B cell (primary cell): ENCODE measurements around the gene HEXD. TPM values are rescaled to one million over a fixed set of nuclear protein-coding genes. Genes with fewer than 3 reads are reported as not detected.

Experiments
- ATAC-seq: fragments of 200-7000 bp; cut with Tn5 transposase; one replicate; pipeline ENCODE4 v1.10.0; 2021; ENCODE audit warnings: low read depth, mild to moderate bottlenecking, moderate number of reproducible peaks, moderate library complexity
- CTCF ChIA-PET: fragments of 350-600 bp; sonication (Branson Sonifier 250); formaldehyde crosslinking; loops from one replicate; lab custom pipeline; 2021; ENCODE audit warnings: antibody characterized with exemption, inconsistent platforms; lab: Charles Lee
- POLR2A ChIA-PET: fragments of 350-600 bp; sonication (Branson Sonifier 250); formaldehyde crosslinking; loops from one replicate; lab custom pipeline; 2021; ENCODE audit warnings: antibody characterized with exemption; lab: Charles Lee
- DNase-seq: peaks from one replicate; pipeline ENCODE4 v3.0.0; 2013
- H2AFZ ChIP-seq: 2 replicates; pipeline ENCODE4 v1.6.1; 2012; ENCODE audit warnings: mild to moderate bottlenecking, low read depth, low read length; ENCODE audit not compliant: insufficient read depth, poor library complexity, severe bottlenecking
- H3K27ac ChIP-seq, 2 donors: 1 replicate in 1 of 2; 2 replicates in 1 of 2; pipeline ENCODE4 v1.5.1; 2012 to 2013; ENCODE audit warnings: low read length in 2 of 2, mild to moderate bottlenecking in 2 of 2, moderate library complexity in 1 of 2
- H3K27me3 ChIP-seq, 4 experiments: fragments of 200-600 bp in 1 of 4; sonication (generic) in 1 of 4; replicated peaks in 1 of 4; 1 replicate in 2 of 4; 2 replicates in 2 of 4; pipeline versions ENCODE4 v1.6.1 to v1.7.0; 2013 to 2016; ENCODE audit warnings: low read length in 3 of 4, mild to moderate bottlenecking in 2 of 4, mixed read lengths in 1 of 4, moderate library complexity in 1 of 4; ENCODE audit not compliant: insufficient read depth in 4 of 4, control insufficient read depth in 3 of 4; ENCODE audit errors: control extremely low read depth in 1 of 4
- H3K36me3 ChIP-seq, 2 experiments: replicated peaks in 1 of 2; 1 replicate in 1 of 2; 2 replicates in 1 of 2; pipeline versions ENCODE4 v1.6.1 to v1.7.1; 2013; ENCODE audit warnings: low read length in 1 of 2; ENCODE audit not compliant: insufficient read depth in 2 of 2, control insufficient read depth in 1 of 2; ENCODE audit errors: control extremely low read depth in 1 of 2, extremely low read depth in 1 of 2
- H3K4me1 ChIP-seq, 2 donors: fragments of 200-600 bp in 1 of 2; sonication (generic) in 1 of 2; 1 replicate in 1 of 2; 2 replicates in 1 of 2; pipeline versions ENCODE4 v1.5.1 to v1.6.1; 2013 to 2017; ENCODE audit warnings: low read length in 2 of 2; ENCODE audit not compliant: control insufficient read depth in 2 of 2, insufficient read depth in 2 of 2
- H3K4me2 ChIP-seq: replicated peaks from 2 replicates; pipeline ENCODE3; 2012; ENCODE audit warnings: mild to moderate bottlenecking, low read depth, low read length; ENCODE audit not compliant: poor library complexity, severe bottlenecking
- H3K4me3 ChIP-seq, 5 experiments: fragments of 200-600 bp in 1 of 5; sonication (generic) in 1 of 5; 1 replicate in 3 of 5; 2 replicates in 2 of 5; pipeline versions ENCODE4 v1.5.1 to v1.7.0; 2011 to 2016; ENCODE audit warnings: low read length in 4 of 5, mild to moderate bottlenecking in 4 of 5, low read depth in 2 of 5, control low read depth in 1 of 5, moderate library complexity in 1 of 5; ENCODE audit not compliant: insufficient read depth in 1 of 5; ENCODE audit errors: control extremely low read depth in 1 of 5, extremely low read depth in 1 of 5
- H3K79me2 ChIP-seq: fragments of 200-600 bp; sonication (generic); one replicate; pipeline ENCODE4 v1.6.0; 2016; ENCODE audit warnings: low read length; ENCODE audit not compliant: control insufficient read depth, insufficient read depth
- H3K9ac ChIP-seq: fragments of 200-600 bp; sonication (generic); 2 replicates; pipeline ENCODE4 v1.6.1; 2017; ENCODE audit warnings: mild to moderate bottlenecking, low read length, moderate library complexity
- H3K9me3 ChIP-seq, 3 donors: one replicate each; pipeline versions ENCODE4 v1.6.1 to v1.7.1; 2013; ENCODE audit warnings: low read length in 2 of 3; ENCODE audit not compliant: control insufficient read depth in 2 of 3, insufficient read depth in 1 of 3; ENCODE audit errors: control extremely low read depth in 1 of 3
- H4K20me1 ChIP-seq: 2 replicates; pipeline ENCODE4 v1.6.0; 2012; ENCODE audit warnings: mild to moderate bottlenecking, low read length; ENCODE audit not compliant: insufficient read depth, control insufficient read depth, poor library complexity, severe bottlenecking
- H3K27ac Mint-ChIP-seq: one replicate; pipeline ENCODE4 v1.8.0; 2021; ENCODE audit warnings: mixed read lengths
- H3K27me3 Mint-ChIP-seq: one replicate; pipeline ENCODE4 v1.8.0; 2021; ENCODE audit warnings: mixed read lengths
- H3K4me1 Mint-ChIP-seq: one replicate; pipeline ENCODE4 v1.8.0; 2021; ENCODE audit warnings: mixed read lengths
- H3K4me3 Mint-ChIP-seq: one replicate; pipeline ENCODE4 v1.8.0; 2021; ENCODE audit warnings: mixed read lengths
- H3K9me3 Mint-ChIP-seq: one replicate; pipeline ENCODE4 v1.8.0; 2022; ENCODE audit warnings: mixed read lengths; ENCODE audit not compliant: insufficient read depth
- EZH2 ChIP-seq: IDR thresholded peaks from 2 replicates; pipeline ENCODE4 v1.6.1; 2012; ENCODE audit warnings: borderline replicate concordance, low read depth, mild to moderate bottlenecking, moderate library complexity, low read length; ENCODE audit not compliant: insufficient read depth, poor library complexity, severe bottlenecking
- WGBS: methylation state at CpG from one replicate; pipeline ENCODE4 v1.1.5; 2013; ENCODE audit warnings: missing lambda C conversion rate; ENCODE audit not compliant: insufficient coverage; 5-methylcytosine and 5-hydroxymethylcytosine counted together
- intact Hi-C: fragments of 100-400 bp; cut with micrococcal nuclease; formaldehyde crosslinking; loops from one replicate; pipeline ENCODE4 v1.10.0; 2022
- polyA plus RNA-seq: library from polyadenylated mRNA; depleted of rRNA; stranded (reverse); fragments of >200 nt; gene quantifications from 2 replicates; pipeline ENCODE4 v1.2.3, GENCODE V29; 2012
- total RNA-seq, 2 donors: library from RNA; stranded (reverse); fragments of 120-200 nt in 1 of 2; gene quantifications; 1 replicate in 1 of 2; 2 replicates in 1 of 2; pipeline versions ENCODE4 v1.2.3 to v1.2.4, GENCODE V29; 2013 to 2022
- TF ChIP-seq, protein P1 (sequence below): fragments of 200-600 bp; IDR thresholded peaks from one replicate; pipeline ENCODE4 v1.8.0; 2022; ENCODE audit warnings: antibody characterized with exemption, mild to moderate bottlenecking

HEXD gene
- total and polyA plus RNA-seq, 2 donors (not counting 1 experiment from before 2014, with no cell fraction given), result 128 to 317 TPM

DNA sequence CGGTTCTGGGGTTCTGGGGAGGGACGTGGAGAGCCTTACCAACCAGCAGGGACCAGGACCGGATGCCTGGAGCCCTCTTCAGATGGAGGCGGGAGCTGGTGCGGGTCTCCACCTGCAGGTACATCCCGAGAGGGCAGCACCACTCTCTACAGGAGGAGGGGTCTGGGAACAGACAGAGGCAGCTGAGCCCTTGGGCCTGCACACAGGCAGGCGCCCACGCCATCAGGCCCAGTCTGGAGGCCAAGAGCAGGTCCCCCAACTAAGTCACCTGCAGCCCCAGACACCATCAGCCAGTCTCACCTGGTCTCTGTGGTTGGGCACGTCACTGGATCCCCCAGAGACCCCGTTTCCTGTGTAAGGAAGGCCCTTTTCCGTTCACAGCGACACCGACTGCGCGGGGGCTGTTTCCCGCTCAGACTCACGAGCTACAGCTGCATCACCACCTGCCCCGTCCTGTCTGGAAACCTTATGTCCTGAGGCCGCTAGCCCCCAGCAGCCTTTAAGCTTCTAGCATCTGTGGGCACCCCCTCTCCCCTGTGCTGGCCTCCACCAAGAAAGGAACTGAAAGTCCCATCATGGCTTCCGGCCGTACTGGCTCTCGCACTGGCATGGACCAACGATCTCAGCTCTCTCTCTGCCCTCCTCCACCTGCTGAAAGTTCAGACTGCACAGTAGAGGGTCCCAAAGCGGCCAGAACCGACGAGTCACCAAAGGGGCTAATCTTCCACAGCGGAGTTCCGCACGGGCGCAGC is 31.2 kb downstream of the HEXD start:
- Histone ChIP-seq H4K20me1 (peaks cover 25% of the 10 kb centered on the region), H3K27me3 (no peaks in the 10 kb centered on the region), H2AFZ (no peak overlapping the region), H3K4me3 (peak overlapping the region; percentile 81 to 99 (median 93)), H3K9ac (peak overlapping the region; percentile 98), H3K9me3 (peaks cover 0 to 4% (median 0%) of the 10 kb centered on the region in 3 donors), H3K4me1 (peaks cover 17 to 57% of the 10 kb centered on the region in 2 donors), H3K4me2 (peak overlapping the region; percentile 95), H3K79me2 (peaks cover 68% of the 10 kb centered on the region), H3K27ac (peak overlapping the region; percentile 95 to 99), H3K36me3 (peaks cover 1 to 36% of the 10 kb centered on the region in 2 experiments)
- TF ChIP-seq, protein P1, sequence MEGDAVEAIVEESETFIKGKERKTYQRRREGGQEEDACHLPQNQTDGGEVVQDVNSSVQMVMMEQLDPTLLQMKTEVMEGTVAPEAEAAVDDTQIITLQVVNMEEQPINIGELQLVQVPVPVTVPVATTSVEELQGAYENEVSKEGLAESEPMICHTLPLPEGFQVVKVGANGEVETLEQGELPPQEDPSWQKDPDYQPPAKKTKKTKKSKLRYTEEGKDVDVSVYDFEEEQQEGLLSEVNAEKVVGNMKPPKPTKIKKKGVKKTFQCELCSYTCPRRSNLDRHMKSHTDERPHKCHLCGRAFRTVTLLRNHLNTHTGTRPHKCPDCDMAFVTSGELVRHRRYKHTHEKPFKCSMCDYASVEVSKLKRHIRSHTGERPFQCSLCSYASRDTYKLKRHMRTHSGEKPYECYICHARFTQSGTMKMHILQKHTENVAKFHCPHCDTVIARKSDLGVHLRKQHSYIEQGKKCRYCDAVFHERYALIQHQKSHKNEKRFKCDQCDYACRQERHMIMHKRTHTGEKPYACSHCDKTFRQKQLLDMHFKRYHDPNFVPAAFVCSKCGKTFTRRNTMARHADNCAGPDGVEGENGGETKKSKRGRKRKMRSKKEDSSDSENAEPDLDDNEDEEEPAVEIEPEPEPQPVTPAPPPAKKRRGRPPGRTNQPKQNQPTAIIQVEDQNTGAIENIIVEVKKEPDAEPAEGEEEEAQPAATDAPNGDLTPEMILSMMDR, result no peak
- TF ChIP-seq EZH2, result no peak
- Mint-ChIP-seq H3K27ac (peak overlapping the region; percentile 96), H3K4me1 (peaks cover 40% of the 10 kb centered on the region), H3K27me3 (no peaks in the 10 kb centered on the region), H3K4me3 (peak overlapping the region; percentile 88), H3K9me3 (no peaks in the 10 kb centered on the region)
- POLR2A ChIA-PET, result interaction anchor here (0.6 to 1.8 kb wide), 17 partner anchors 9 to 220 kb away, joined by 3 to 24 read pairs (median 4); partner anchors contain the start of genes CSNK1D, FOXK2, NARF and OGFOD3
- DNase-seq, result peak; percentile 98
- CTCF ChIA-PET, result interaction anchor here (0.9 to 2.8 kb wide), 6 partner anchors 8 to 351 kb away, joined by 3 to 11 read pairs (median 4); partner anchors contain the start of genes FASN, NARF and OGFOD3
- ATAC-seq, result peak; percentile 75
- under 1% methylated on average over 30 of the region's 30 CpGs for WGBS
- intact Hi-C loops, result loop anchor here (1.0 to 2.0 kb wide), 8 partner anchors 8 to 219 kb away; partner anchors contain the start of genes FOXK2, HEXD and OGFOD3
